Activated CD8-positive, alpha-beta memory T cell treated with anti-CD3 and anti-CD28 coated beads, Interleukin-2, amount 50 U/mL, for 4 hours (primary cell): ENCODE results near the gene SLC34A2.
"Not testable (repeated sequence)": the region's sequence is repeated elsewhere in the genome, so short reads cannot be mapped to it uniquely, and the experiment has no call there.

Experiments used
- DNase-seq: peaks from one replicate; pipeline ENCODE4 v3.0.0-alpha.2; 2020

Gene SLC34A2

GRCh38 chr4:25654971-25655963, at the start of gene SLC34A2:
SLC34A2 (plus strand) TSS chr4:25655851; CDS start chr4:25662501, 6,650 bp downstream.
- DNase-seq: no peak

GRCh38 chr4:25608644-25609043, 47.0 kb upstream of the SLC34A2 start:
- no peak for DNase-seq

- DNase-seq: no peak
Measured at GRCh38 chr4:25609976-25610375, 45.7 kb upstream of the SLC34A2 start.

GRCh38 chr4:25613613-25614012, 42.0 kb upstream of the SLC34A2 start:
- DNase-seq: not testable (repeated sequence)

GRCh38 chr4:25614807-25615206, 40.8 kb upstream of the SLC34A2 start:
- no peak for DNase-seq

GRCh38 chr4:25621027-25621930, 34.4 kb upstream of the SLC34A2 start:
- DNase-seq: no peak

GRCh38 chr4:25624616-25625015, 31.0 kb upstream of the SLC34A2 start:
- DNase-seq: no peak

- no peak for DNase-seq
Measured at GRCh38 chr4:25628451-25628850, 27.2 kb upstream of the SLC34A2 start.

- no peak for DNase-seq
Measured at GRCh38 chr4:25632135-25632534, 23.5 kb upstream of the SLC34A2 start.

GRCh38 chr4:25633541-25633940, 22.1 kb upstream of the SLC34A2 start:
- DNase-seq: no peak

GRCh38 chr4:25635501-25635900, 20.1 kb upstream of the SLC34A2 start:
- no peak for DNase-seq

- DNase-seq: no peak
Measured at GRCh38 chr4:25637581-25638220, 17.9 kb upstream of the SLC34A2 start.

GRCh38 chr4:25638221-25638601, 17.4 kb upstream of the SLC34A2 start:
- DNase-seq: no peak

GRCh38 chr4:25638806-25639205, 16.8 kb upstream of the SLC34A2 start:
- DNase-seq: no peak

GRCh38 chr4:25650311-25650710, 5.3 kb upstream of the SLC34A2 start:
- no peak for DNase-seq

GRCh38 chr4:25651682-25652081, 4.0 kb upstream of the SLC34A2 start:
- no peak for DNase-seq

- DNase-seq: no peak
Measured at GRCh38 chr4:25654031-25654970, 1.4 kb upstream of the SLC34A2 start.

- no peak for DNase-seq
Measured at GRCh38 chr4:25656031-25656430, 380 bp downstream of the SLC34A2 start.

- DNase-seq: no peak
Measured at GRCh38 chr4:25658357-25658771, 2.7 kb downstream of the SLC34A2 start.

GRCh38 chr4:25658777-25659176, 3.1 kb downstream of the SLC34A2 start:
- no peak for DNase-seq

GRCh38 chr4:25661441-25661840, 5.8 kb downstream of the SLC34A2 start:
- not testable (repeated sequence) for DNase-seq

GRCh38 chr4:25662306-25662705, 6.7 kb downstream of the SLC34A2 start:
- no peak for DNase-seq
